ENCODE results near the gene PPP2R2C.

PPP2R2C gene

DNA sequence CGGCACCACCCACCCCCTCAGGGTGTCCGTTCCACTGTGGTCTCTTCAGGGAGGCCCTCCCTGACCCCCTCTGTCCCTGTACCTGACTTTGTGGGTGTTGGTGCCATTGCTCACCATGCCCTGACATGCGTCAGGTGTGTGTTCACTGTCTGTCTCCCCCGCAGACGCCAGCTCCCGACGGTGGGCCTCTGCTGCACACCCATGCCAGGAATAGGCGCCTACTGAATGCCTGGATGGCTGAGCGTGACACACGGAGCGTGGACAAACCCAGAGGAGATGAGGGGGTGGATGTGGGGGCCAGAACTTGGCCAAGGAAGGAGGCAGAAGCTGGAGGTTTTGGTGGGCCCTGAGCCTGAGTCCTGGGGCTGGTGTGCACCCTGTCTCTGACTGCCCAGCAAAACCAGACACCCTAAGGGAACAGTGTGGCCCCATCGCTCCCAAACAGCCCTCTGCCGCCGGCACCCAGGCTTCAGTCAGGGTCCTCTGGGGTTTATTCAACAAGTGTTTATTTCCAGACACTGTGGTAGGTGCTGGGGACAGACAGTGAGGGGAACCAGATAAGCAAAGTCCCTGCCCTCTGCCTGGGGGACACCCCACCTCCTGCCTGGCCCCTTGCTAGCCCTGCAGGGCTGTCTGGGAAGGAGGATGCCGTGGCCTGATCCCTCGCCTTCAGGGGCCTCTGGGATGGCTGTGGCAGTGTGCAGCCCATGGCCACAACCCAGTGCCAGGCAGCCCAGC lies 125.9 kb downstream of the PPP2R2C start:
- TF ChIP-seq, protein P1, sequence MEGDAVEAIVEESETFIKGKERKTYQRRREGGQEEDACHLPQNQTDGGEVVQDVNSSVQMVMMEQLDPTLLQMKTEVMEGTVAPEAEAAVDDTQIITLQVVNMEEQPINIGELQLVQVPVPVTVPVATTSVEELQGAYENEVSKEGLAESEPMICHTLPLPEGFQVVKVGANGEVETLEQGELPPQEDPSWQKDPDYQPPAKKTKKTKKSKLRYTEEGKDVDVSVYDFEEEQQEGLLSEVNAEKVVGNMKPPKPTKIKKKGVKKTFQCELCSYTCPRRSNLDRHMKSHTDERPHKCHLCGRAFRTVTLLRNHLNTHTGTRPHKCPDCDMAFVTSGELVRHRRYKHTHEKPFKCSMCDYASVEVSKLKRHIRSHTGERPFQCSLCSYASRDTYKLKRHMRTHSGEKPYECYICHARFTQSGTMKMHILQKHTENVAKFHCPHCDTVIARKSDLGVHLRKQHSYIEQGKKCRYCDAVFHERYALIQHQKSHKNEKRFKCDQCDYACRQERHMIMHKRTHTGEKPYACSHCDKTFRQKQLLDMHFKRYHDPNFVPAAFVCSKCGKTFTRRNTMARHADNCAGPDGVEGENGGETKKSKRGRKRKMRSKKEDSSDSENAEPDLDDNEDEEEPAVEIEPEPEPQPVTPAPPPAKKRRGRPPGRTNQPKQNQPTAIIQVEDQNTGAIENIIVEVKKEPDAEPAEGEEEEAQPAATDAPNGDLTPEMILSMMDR (IDR thresholded peaks at IDR 0.05): no peak

DNA sequence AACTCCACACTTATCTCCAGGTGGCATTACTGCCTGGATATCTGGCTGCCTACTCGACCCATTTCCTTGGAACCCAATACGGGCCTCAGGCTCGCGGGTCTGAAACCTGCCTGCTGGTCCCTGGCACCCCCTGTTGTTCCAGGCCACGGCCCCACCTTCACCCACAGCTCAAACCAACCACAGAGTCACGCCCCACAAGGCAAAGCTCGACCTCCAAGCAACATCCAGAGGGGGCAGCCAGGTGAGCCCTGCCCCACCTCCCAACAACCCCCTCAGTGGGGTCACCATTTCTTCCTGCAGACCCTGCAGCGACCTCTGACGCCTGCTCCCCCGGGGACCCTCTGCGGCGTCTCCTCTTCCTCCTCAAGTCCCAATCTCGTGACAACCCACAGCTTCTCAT lies 126.5 kb downstream of the PPP2R2C start:
- no peaks in the 10 kb centered on the region for H3K36me3 Mint-ChIP-seq (ENCODE audit: low read depth)
- no peak overlapping the region for H3K27ac Mint-ChIP-seq

More for the DNA sequence above, 125.9 kb downstream of the PPP2R2C start:
- H3K36me3 Mint-ChIP-seq (ENCODE audit: low read depth): no peaks in the 10 kb centered on the region
- no peak overlapping the region for H3K27ac Mint-ChIP-seq
- H3K9me3 Mint-ChIP-seq: peaks cover 5% of the 10 kb centered on the region
- DNase-seq: no peak
- no peak overlapping the region for H3K4me3 Mint-ChIP-seq
- H3K4me1 Mint-ChIP-seq: peaks cover 8% of the 10 kb centered on the region
- H3K27me3 Mint-ChIP-seq (ENCODE audit: low read depth, poor library complexity): peaks cover 24% of the 10 kb centered on the region

DNA sequence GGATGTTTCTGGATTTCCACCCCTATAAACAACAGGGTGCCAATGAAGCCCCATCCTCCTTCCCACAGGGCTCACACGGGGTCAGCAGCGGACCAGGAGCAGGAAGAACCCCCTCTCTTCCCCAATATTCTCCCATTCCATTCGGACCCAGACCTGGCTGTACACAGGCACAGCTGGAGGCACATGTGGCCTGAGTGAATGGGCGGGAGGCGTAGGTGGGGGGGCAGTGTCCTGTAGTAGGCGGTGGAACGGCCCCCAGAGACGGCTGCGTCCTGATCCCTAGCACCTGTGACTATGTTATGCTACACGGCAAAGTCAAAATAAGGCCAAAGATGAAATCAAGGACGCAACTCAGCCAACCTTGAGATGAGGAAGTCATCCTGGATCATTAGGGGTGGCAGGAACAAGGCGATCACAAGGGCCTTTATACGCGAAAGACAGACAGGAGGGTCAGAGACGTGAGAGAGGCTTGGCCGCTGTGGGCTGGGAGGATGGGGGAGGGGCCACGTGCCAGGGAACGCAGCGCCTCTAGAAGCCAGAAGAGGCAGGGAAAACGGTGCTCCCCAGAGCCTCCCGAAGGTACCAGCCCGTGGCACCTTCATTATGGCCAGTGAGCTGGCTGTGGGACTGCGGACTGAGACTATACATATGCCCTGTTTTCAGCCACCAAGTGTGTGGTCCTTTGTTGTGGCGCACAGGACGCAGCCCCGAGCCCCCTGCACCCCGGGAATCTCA lies 127.2 kb downstream of the PPP2R2C start:
- Mint-ChIP-seq H3K27ac (no peak overlapping the region), H3K27me3 (ENCODE audit: low read depth, poor library complexity) (peaks cover 23% of the 10 kb centered on the region), H3K9me3 (peaks cover 5% of the 10 kb centered on the region), H3K4me3 (no peak overlapping the region), H3K36me3 (ENCODE audit: low read depth) (no peaks in the 10 kb centered on the region), H3K4me1 (peaks cover 6% of the 10 kb centered on the region)
- no peak for DNase-seq
- TF ChIP-seq, protein P1 (IDR thresholded peaks at IDR 0.05): no peak

More for the DNA sequence above, 126.5 kb downstream of the PPP2R2C start:
- no peak for DNase-seq
- peaks cover 5% of the 10 kb centered on the region for H3K9me3 Mint-ChIP-seq
- TF ChIP-seq, protein P1 (IDR thresholded peaks at IDR 0.05): no peak
- H3K4me3 Mint-ChIP-seq: no peak overlapping the region
- peaks cover 8% of the 10 kb centered on the region for H3K4me1 Mint-ChIP-seq
- H3K27me3 Mint-ChIP-seq (ENCODE audit: low read depth, poor library complexity): peaks cover 24% of the 10 kb centered on the region

DNA sequence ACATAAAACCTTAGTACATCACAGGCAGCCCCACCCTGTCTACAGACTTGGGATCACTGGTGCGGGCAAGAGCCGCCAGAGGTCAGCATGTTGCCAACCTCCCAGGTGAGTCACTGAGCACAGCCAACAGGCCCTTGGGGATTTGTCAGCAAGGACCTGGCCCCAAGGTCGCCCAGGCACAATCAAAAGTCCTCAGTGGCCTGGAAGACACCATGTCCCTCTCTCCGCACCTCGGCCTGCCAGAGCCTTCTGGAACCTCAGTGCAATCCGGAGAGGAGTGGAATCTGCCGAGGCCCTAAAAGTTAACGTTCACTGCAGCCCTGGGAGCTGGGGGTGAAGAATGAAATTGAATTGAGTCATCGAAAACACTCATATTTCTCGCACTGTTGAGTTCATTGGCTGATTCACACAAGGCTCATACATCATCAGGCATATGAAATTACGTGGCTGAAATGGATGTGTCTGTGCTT lies 128.4 kb downstream of the PPP2R2C start:
- H3K4me1 Mint-ChIP-seq: no peaks in the 10 kb centered on the region
- DNase-seq: no peak
- H3K27ac Mint-ChIP-seq: no peak overlapping the region
- H3K4me3 Mint-ChIP-seq: no peak overlapping the region
- no peaks in the 10 kb centered on the region for H3K36me3 Mint-ChIP-seq (ENCODE audit: low read depth)
- TF ChIP-seq, protein P1 (IDR thresholded peaks at IDR 0.05): no peak
- peaks cover 20% of the 10 kb centered on the region for H3K27me3 Mint-ChIP-seq (ENCODE audit: low read depth, poor library complexity)
- H3K9me3 Mint-ChIP-seq: peaks cover 5% of the 10 kb centered on the region

DNA sequence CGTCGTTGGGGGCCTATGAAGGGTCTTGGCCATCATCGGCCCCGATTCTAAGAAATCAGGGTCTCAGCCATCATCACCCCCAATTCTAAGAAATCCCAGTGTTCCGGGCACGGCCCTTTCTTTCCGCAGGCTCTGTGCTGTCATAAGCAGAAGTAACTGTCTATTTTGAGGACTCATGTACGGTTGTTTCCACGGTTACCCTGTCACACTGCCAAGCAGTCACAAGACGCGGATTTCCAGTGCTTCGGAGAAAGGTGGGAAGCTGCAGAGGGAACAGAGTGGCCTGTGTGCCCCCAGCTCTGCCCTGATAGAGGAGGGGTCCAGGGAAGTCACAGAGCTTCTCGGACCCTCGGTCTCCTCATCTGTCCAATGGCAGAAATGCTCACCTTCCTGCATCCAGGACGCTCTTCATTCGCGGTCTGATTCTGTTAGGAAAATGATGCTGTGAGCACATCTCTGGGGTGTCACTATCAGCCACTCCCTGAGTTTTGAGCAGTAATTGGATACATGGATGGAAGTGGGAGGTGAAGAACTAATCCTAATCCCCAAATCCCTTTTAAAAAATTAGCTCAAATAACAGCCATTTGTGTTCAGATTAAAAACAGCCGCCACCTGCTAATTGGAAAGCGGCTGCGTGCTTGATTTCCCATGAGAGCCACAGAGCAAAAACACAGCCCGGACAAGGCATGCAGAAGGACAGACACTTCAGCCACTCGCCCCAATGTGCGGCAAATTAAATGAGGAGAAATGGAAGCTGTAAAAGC lies 129.7 kb downstream of the PPP2R2C start:
- TF ChIP-seq, protein P1 (IDR thresholded peaks at IDR 0.05): no peak
- peaks cover 25% of the 10 kb centered on the region for H3K27me3 Mint-ChIP-seq (ENCODE audit: low read depth, poor library complexity)
- DNase-seq: no peak
- peaks cover 8% of the 10 kb centered on the region for H3K4me1 Mint-ChIP-seq
- no peak overlapping the region for H3K27ac Mint-ChIP-seq
- no peaks in the 10 kb centered on the region for H3K36me3 Mint-ChIP-seq (ENCODE audit: low read depth)
- peaks cover 5% of the 10 kb centered on the region for H3K9me3 Mint-ChIP-seq
- H3K4me3 Mint-ChIP-seq: no peak overlapping the region
